ENCODE measurements around the gene TRIM32.
"Not testable (repeated sequence)": the region's sequence is repeated elsewhere in the genome, so short reads cannot be mapped to it uniquely, and the experiment has no call there.

TRIM32 gene

GRCh38 chr9:116688806-116689485 is 1.8 kb downstream of the TRIM32 start:
- Histone ChIP-seq H3K4me2 (peak overlapping the region; percentile 75 to 99 (median 91)), H3K27ac (no peak overlapping the region), H3K9me3 (replicated peaks in 1 of 11) (peaks cover 2 to 8% (median 6%) of the 10 kb centered on the region in 11 experiments; a peak in 20 of 22 replicates), H3K27me3 (no peaks in the 10 kb centered on the region), H4K20me1 (peaks cover 13 to 62% (median 44%) of the 10 kb centered on the region in 11 experiments; a peak in 18 of 22 replicates), H3K4me3 (peak overlapping the region in 4 of 10 experiments; percentile 16 to 76 (median 70); a peak in 4 of 20 replicates), H3K4me1 (peaks cover 25 to 71% (median 37%) of the 10 kb centered on the region in 10 experiments), H3K9ac (peak overlapping the region in 3 of 11 experiments; percentile 78 to 83 (median 83); a peak in 3 of 22 replicates), H3K36me3 (peaks cover 0 to 25% (median 8%) of the 10 kb centered on the region in 11 experiments; a peak in 10 of 22 replicates)
- TF ChIP-seq Cebpa-rat (IDR thresholded peaks at IDR 0.05): no peak

- Histone ChIP-seq H3K27me3 (no peaks in the 10 kb centered on the region), H3K9ac (peak overlapping the region in 1 of 11 experiments; percentile 21; a peak in 1 of 22 replicates), H3K27ac (no peak overlapping the region), H3K4me3 (no peak overlapping the region), H3K4me2 (peak overlapping the region; percentile 20 to 99 (median 90); a peak in 14 of 22 replicates), H4K20me1 (peaks cover 15 to 65% (median 45%) of the 10 kb centered on the region in 11 experiments; a peak in 18 of 22 replicates), H3K4me1 (peaks cover 25 to 75% (median 37%) of the 10 kb centered on the region in 10 experiments), H3K36me3 (peaks cover 0 to 31% (median 10%) of the 10 kb centered on the region in 11 experiments; a peak in 10 of 22 replicates), H3K9me3 (replicated peaks in 1 of 11) (peaks cover 0 to 2% (median 0%) of the 10 kb centered on the region in 11 experiments; a peak in 7 of 22 replicates)
- TF ChIP-seq Cebpa-rat (IDR thresholded peaks at IDR 0.05): no peak
Measured at GRCh38 chr9:116689486-116690032, 2.5 kb downstream of the TRIM32 start.

- not testable (repeated sequence) for H3K4me3 ChIP-seq; H3K9ac ChIP-seq; H3K9me3 ChIP-seq (replicated peaks in 1 of 11); H3K27ac ChIP-seq; H3K27me3 ChIP-seq
- Histone ChIP-seq H3K36me3 (peaks cover 0 to 37% (median 12%) of the 10 kb centered on the region in 11 experiments; a peak in 13 of 22 replicates), H3K4me1 (peaks cover 25 to 88% (median 48%) of the 10 kb centered on the region in 10 experiments), H3K4me2 (peak overlapping the region in 1 of 11 experiments; percentile 99; a peak in 2 of 22 replicates), H4K20me1 (peaks cover 15 to 77% (median 48%) of the 10 kb centered on the region in 11 experiments; a peak in 18 of 22 replicates)
Measured at GRCh38 chr9:116690805-116691204, 3.7 kb downstream of the TRIM32 start.

GRCh38 chr9:116691607-116692006 is 4.5 kb downstream of the TRIM32 start:
- Histone ChIP-seq H3K27ac (no peak overlapping the region), H4K20me1 (peaks cover 15 to 85% (median 48%) of the 10 kb centered on the region in 11 experiments; a peak in 18 of 22 replicates), H3K4me3 (no peak overlapping the region), H3K9me3 (replicated peaks in 1 of 11) (no peaks in the 10 kb centered on the region), H3K27me3 (no peaks in the 10 kb centered on the region), H3K4me1 (peaks cover 22 to 90% (median 43%) of the 10 kb centered on the region in 10 experiments), H3K9ac (no peak overlapping the region), H3K36me3 (peaks cover 0 to 42% (median 14%) of the 10 kb centered on the region in 11 experiments; a peak in 13 of 22 replicates), H3K4me2 (peak overlapping the region in 1 of 11 experiments; percentile 99; a peak in 2 of 22 replicates)
- TF ChIP-seq Cebpa-rat (IDR thresholded peaks at IDR 0.05): no peak

GRCh38 chr9:116692616-116693015 is 5.5 kb downstream of the TRIM32 start:
- Histone ChIP-seq H3K9ac (no peak overlapping the region), H3K36me3 (peaks cover 5 to 52% (median 24%) of the 10 kb centered on the region in 11 experiments), H3K9me3 (replicated peaks in 1 of 11) (peaks cover 0 to under 1% (median 0%) of the 10 kb centered on the region in 11 experiments; a peak in 1 of 22 replicates), H3K4me2 (peak overlapping the region in 2 of 11 experiments; percentile 9 to 99; a peak in 3 of 22 replicates), H3K4me1 (peaks cover 16 to 87% (median 39%) of the 10 kb centered on the region in 10 experiments), H3K27me3 (no peaks in the 10 kb centered on the region), H3K4me3 (no peak overlapping the region), H3K27ac (no peak overlapping the region), H4K20me1 (peaks cover 17 to 95% (median 52%) of the 10 kb centered on the region in 11 experiments; a peak in 18 of 22 replicates)
- no peak for TF ChIP-seq Cebpa-rat (IDR thresholded peaks at IDR 0.05)

GRCh38 chr9:116693233-116693731 is 6.2 kb downstream of the TRIM32 start:
- H3K9ac ChIP-seq: no peak overlapping the region
- TF ChIP-seq Cebpa-rat (IDR thresholded peaks at IDR 0.05): no peak
- peaks cover 12 to 58% (median 31%) of the 10 kb centered on the region in 11 experiments for H3K36me3 ChIP-seq
- peaks cover 9 to 81% (median 33%) of the 10 kb centered on the region in 10 experiments for H3K4me1 ChIP-seq
- H3K27me3 ChIP-seq: no peaks in the 10 kb centered on the region
- peaks cover 18 to 97% (median 56%) of the 10 kb centered on the region in 11 experiments; a peak in 18 of 22 replicates for H4K20me1 ChIP-seq
- no peak overlapping the region for H3K27ac ChIP-seq
- peak overlapping the region in 1 of 11 experiments; percentile 25; a peak in 1 of 22 replicates for H3K4me2 ChIP-seq
- no peak overlapping the region for H3K4me3 ChIP-seq
- H3K9me3 ChIP-seq (replicated peaks in 1 of 11): peaks cover 0 to 7% (median 0%) of the 10 kb centered on the region in 11 experiments; a peak in 5 of 22 replicates

- peak overlapping the region in 1 of 11 experiments; percentile 28; a peak in 1 of 22 replicates for H3K27ac ChIP-seq
- H3K4me2 ChIP-seq: peak overlapping the region in 6 of 11 experiments; percentile 18 to 72 (median 33); a peak in 8 of 22 replicates
- no peak overlapping the region for H3K9ac ChIP-seq
- peaks cover 27 to 74% (median 46%) of the 10 kb centered on the region in 11 experiments for H3K36me3 ChIP-seq
- H3K27me3 ChIP-seq: no peaks in the 10 kb centered on the region
- peaks cover 0 to 23% (median 9%) of the 10 kb centered on the region in 11 experiments; a peak in 12 of 22 replicates for H3K9me3 ChIP-seq (replicated peaks in 1 of 11)
- no peak for TF ChIP-seq Cebpa-rat (IDR thresholded peaks at IDR 0.05)
- H3K4me1 ChIP-seq: peaks cover 0 to 65% (median 18%) of the 10 kb centered on the region in 10 experiments; a peak in 14 of 20 replicates
- no peak overlapping the region for H3K4me3 ChIP-seq
- H4K20me1 ChIP-seq: peaks cover 14 to 93% (median 50%) of the 10 kb centered on the region in 11 experiments; a peak in 18 of 22 replicates
Measured at GRCh38 chr9:116694785-116695291, 7.7 kb downstream of the TRIM32 start.

GRCh38 chr9:116695438-116695837 is 8.3 kb downstream of the TRIM32 start:
- Histone ChIP-seq H3K4me3 (no peak overlapping the region; a peak in 1 of 20 replicates), H3K9ac (no peak overlapping the region), H3K9me3 (replicated peaks in 1 of 11) (peaks cover 0 to 23% (median 9%) of the 10 kb centered on the region in 11 experiments; a peak in 12 of 22 replicates), H3K4me2 (peak overlapping the region in 6 of 11 experiments; percentile 18 to 72 (median 33); a peak in 8 of 22 replicates), H4K20me1 (peaks cover 10 to 87% (median 45%) of the 10 kb centered on the region in 11 experiments; a peak in 18 of 22 replicates), H3K4me1 (peaks cover 0 to 59% (median 18%) of the 10 kb centered on the region in 10 experiments; a peak in 13 of 20 replicates), H3K27me3 (no peaks in the 10 kb centered on the region), H3K27ac (peak overlapping the region in 2 of 11 experiments; percentile 44 to 56; a peak in 3 of 22 replicates), H3K36me3 (peaks cover 33 to 80% (median 52%) of the 10 kb centered on the region in 11 experiments)
- no peak for TF ChIP-seq Cebpa-rat (IDR thresholded peaks at IDR 0.05)
